GM21528 (cell line): Measurements from ENCODE around the gene DLG2.
"Not testable (repeated sequence)": the region's sequence is repeated elsewhere in the genome, so short reads cannot be mapped to it uniquely, and the experiment has no call there.

Source experiments
- ATAC-seq: cut with Tn5 transposase; IDR thresholded peaks from one replicate; pipeline ENCODE4 v1.9.1; 2021; ENCODE audit warnings: mild to moderate bottlenecking, moderate library complexity; ENCODE audit not compliant: unreplicated experiment, low FRiP score

Gene DLG2

GRCh38 chr11:83609191-83609590 lies 2018.0 kb downstream of the DLG2 start:
- no peak for ATAC-seq

GRCh38 chr11:83608571-83608970 lies 2018.6 kb downstream of the DLG2 start:
- no peak for ATAC-seq

GRCh38 chr11:83601914-83602527 lies 2025.1 kb downstream of the DLG2 start:
- ATAC-seq = no peak

- ATAC-seq = no peak
Measured at GRCh38 chr11:83601201-83601913, 2025.8 kb downstream of the DLG2 start.

GRCh38 chr11:83600661-83601060 lies 2026.5 kb downstream of the DLG2 start:
- ATAC-seq = no peak

DNA sequence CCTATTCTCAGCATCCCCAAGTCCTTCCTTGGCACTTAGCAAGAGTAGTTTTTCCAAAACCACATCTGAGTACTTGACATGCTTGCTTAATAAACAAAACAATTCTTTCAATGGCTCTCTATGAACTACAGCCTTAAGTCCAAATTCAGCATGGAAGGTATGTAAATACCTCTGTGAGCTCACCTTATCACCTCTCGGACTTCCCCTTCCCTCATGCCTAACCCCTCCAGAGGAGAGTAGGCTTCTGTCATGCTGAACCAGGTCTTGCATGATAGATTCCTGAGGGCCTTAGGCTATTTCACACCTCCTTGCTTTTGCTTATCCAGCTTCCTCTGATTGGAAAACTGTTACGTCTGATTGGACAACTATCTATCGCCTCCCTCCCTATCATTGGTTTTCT lies 2028.1 kb downstream of the DLG2 start:
- no peak for ATAC-seq

- not testable (repeated sequence) for ATAC-seq
Measured at GRCh38 chr11:83587797-83588196, 2039.3 kb downstream of the DLG2 start.

GRCh38 chr11:83583757-83584366 lies 2043.3 kb downstream of the DLG2 start:
- peak; percentile 96 for ATAC-seq

DNA sequence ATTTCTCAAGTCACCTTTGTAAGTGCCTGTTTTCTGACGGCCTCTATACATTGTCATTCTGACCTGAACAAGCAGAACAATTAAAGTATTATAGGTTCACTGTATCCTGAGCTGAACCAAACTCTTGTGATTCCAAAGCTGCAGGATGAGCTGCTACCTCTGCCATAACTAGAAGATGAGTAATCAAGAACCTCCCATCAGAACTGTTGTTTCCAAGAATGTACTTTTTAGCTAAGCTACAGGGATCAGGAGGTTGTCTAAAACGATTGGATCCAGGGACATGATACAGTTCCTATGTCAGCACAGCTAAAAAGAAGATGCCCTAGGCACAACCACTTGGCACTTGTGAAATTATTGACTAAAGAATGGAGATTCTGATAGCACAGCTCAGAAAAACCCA lies 2052.6 kb downstream of the DLG2 start:
- ATAC-seq = no peak

DNA sequence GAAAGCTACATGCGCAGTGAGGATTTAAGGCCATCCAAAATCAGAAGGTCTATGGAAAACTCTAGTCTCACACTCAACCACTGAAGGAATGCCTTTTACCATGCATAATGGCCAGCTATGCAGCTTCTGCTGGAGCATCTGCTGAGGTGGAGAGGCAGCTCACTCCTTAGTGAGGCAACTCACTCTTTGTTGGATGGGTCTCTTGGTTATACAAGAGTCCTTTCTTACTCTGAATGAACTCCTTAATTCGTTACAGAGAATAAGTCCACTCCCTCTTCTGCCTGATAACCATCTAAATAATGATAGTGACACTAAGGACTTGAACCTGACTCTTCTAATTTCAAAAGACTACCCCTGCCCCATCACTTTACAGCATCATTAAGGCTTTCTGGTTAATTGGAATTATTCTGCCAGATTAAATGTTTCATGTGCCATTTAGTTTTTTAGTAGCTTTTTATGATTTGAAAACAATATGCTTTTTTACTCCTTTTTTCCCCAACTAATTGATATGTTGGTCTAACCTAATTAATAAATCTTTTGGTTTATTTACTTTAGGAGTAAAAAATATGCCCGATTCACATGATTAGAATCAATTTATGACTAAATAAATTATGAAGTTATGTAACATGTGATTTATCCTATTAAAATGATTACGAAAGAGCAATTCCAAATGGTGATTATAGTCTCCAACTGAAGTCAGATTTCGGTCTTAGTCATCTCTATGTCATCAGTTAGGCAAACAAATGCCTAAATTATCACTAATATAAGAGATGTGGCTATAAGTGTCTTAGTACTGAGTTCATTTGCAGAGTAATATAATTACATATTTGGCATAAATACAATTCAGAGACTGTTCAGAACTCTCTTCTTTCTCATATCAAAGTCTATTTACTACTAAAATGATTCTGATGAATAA lies 2054.3 kb downstream of the DLG2 start:
- no peak for ATAC-seq

DNA sequence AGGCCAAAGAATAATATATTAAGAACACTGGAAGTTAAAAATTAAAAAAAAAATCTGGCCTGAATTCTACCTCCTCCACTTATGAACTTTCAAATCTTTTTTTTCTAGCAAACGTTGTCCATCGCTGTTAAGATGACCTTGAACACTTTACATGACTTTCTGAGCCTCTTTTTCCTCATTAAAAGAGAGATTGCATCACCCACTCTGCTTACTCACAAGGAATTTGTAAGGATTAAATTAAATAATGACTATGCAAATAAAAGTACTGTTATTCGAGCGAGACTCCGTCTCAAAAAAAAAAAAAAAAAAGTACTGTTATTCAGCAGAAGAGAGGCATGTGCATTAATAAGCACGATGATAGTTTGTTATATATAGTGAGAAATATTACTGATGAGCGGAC lies 2055.8 kb downstream of the DLG2 start:
- no peak for ATAC-seq

- no peak for ATAC-seq
Measured at GRCh38 chr11:83569134-83569805, 2057.9 kb downstream of the DLG2 start.

DNA sequence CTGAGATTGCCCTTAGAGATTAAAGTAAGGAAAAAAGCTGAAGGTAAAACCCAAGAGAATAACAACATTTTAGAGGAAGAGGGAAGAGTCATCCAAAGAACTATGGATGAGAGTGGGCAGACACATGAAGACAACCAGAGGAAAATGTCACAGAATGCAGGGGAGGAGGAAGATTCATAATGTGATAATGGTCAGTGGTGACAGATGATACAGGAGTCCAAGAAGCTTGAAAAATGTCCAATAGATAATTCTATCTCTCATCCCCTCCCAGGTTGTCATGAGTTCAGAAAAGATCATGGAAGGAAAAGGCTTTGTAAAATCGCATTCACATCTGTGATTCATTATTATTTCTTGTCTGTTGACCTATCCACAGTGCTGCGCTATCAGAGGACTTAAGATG lies 2058.6 kb downstream of the DLG2 start:
- no peak for ATAC-seq

DNA sequence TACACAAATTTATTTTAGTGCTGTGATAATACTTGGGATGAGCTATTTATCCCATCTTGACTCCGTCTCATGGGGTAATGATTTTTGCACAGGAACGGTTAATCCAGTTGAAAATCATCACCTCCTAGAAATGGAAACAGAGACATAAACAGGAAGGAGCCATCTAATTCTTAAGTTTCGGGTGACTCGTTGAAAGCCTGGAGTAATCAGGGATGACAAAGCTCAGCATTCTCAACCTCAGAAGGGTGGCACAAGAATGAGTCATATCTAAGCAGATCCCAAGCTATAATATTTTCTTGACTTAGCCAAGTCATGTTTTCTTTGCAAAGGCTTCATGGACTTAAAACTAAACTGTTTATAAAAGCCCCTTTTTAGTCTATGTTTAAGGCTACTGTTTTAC lies 2060.2 kb downstream of the DLG2 start:
- no peak for ATAC-seq

DNA sequence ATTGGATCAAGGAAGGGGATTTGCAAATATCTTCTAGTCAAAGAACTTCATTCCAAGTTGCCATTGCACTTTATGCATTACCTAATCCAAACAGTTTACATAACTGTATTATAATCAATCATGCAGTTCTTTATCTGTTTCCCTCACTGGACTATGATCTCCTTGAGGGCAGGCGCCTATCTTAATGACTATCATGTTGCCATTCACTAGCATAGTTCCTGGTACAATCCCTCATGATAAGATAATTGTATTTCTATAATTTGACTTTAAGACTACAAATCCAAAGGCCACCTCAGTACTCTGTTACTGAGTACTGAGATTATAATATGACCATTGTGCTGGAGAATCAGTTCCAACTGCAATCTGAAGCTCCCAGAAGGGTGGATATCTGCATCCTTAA lies 2062.3 kb downstream of the DLG2 start:
- no peak for ATAC-seq

- no peak for ATAC-seq
Measured at GRCh38 chr11:83558281-83558680, 2068.9 kb downstream of the DLG2 start.

GRCh38 chr11:83557653-83558052 lies 2069.5 kb downstream of the DLG2 start:
- no peak for ATAC-seq

DNA sequence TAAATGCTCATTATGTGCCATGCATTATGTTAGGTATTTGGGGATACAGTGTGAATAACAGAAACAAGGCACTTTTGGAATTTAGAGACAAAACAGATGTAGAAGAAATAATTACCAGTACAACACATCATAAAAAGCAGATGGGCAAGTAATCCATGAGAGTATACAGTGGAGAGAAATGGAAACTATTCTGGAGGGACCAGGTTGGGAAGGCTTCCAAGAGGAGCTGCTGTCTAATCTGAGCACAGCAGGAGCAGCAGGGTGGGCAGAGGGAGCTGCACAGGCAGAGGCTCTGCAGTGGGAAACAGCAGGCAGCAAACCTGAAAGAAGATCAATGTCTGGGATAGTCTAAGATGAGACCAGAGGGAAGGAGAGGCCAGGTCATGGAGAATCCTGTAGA lies 2072.3 kb downstream of the DLG2 start:
- no peak for ATAC-seq

- ATAC-seq = no peak
Measured at GRCh38 chr11:83549984-83550667, 2077.0 kb downstream of the DLG2 start.

DNA sequence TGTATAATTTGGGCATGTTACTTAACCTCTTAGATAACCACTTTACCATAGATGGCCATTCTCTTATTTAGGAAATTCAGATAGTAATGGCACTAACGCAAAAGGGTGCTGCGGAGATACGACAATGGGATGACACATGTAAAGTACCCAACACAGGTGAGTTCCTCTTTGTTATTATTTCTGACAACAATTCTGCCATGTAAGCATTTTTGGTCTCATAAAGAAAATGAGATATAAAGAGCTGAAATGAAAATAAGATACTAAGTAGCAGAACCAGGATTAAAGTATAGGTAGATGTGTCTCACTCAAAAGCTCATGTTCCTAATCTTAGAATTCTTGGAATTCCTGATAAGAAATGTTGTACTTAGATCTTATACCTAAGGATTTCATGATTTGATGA lies 2080.8 kb downstream of the DLG2 start:
- ATAC-seq = no peak
